ENCODE measurements around the gene ARSI.

The ARSI gene

DNA sequence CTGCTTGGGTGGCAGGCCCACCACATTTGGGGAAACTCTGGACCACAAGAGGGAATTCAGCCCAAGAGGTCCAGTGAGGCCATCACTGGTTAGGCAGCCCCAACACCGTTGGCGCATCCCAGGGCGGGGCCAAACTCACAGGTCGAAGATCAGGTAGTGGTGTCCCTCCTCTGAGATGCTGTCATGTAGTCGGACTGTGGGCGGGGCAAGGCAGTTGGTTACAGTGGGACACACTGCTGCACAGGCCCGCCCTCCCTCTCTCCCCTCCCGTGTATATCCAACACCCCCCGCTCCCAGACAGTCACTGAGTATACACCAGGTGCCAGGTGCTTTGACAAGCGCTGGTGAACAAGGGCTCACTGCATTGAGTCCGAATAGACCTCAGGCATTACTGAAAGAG lies 45.3 kb downstream of the ARSI start:
- no peak for DNase-seq (ENCODE audit: low spot score)
- TF ChIP-seq, protein P1, sequence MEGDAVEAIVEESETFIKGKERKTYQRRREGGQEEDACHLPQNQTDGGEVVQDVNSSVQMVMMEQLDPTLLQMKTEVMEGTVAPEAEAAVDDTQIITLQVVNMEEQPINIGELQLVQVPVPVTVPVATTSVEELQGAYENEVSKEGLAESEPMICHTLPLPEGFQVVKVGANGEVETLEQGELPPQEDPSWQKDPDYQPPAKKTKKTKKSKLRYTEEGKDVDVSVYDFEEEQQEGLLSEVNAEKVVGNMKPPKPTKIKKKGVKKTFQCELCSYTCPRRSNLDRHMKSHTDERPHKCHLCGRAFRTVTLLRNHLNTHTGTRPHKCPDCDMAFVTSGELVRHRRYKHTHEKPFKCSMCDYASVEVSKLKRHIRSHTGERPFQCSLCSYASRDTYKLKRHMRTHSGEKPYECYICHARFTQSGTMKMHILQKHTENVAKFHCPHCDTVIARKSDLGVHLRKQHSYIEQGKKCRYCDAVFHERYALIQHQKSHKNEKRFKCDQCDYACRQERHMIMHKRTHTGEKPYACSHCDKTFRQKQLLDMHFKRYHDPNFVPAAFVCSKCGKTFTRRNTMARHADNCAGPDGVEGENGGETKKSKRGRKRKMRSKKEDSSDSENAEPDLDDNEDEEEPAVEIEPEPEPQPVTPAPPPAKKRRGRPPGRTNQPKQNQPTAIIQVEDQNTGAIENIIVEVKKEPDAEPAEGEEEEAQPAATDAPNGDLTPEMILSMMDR (IDR thresholded peaks at IDR 0.05; ENCODE audit: extremely low read depth, missing control alignments) = no peak

DNA sequence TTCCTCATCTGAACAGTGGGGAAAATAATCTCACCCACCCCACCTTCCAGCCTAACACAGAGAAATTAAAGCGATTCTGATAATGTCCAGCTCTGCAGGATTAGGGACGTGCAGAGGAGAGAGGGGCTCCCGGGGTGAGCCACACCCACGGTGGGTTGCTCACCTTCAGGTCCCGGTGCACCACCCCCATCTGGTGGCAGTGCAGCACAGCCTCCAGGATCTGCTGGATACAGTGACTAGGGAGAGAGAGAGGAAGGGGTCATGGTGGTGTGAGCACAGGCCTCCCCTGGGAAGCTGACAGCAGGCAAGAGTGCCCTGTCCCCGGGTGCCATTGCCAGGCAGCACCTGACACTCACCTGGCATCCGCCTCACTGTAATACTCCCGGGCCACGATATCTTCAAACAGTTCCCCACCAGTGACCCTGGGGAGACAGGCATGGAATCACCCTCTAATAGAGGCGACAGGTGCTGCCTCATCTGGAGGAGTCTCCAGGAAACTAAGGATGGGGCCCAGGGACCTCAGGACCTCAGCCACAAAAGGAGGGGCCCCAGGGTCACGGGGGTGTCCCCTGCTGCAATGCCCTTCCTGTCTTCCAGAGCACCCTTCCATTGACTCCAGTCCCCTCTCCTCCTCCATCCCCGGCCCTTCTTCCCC lies 46.2 kb downstream of the ARSI start:
- TF ChIP-seq, protein P1 (IDR thresholded peaks at IDR 0.05; ENCODE audit: extremely low read depth, missing control alignments) = no peak
- no peak for DNase-seq (ENCODE audit: low spot score)

DNA sequence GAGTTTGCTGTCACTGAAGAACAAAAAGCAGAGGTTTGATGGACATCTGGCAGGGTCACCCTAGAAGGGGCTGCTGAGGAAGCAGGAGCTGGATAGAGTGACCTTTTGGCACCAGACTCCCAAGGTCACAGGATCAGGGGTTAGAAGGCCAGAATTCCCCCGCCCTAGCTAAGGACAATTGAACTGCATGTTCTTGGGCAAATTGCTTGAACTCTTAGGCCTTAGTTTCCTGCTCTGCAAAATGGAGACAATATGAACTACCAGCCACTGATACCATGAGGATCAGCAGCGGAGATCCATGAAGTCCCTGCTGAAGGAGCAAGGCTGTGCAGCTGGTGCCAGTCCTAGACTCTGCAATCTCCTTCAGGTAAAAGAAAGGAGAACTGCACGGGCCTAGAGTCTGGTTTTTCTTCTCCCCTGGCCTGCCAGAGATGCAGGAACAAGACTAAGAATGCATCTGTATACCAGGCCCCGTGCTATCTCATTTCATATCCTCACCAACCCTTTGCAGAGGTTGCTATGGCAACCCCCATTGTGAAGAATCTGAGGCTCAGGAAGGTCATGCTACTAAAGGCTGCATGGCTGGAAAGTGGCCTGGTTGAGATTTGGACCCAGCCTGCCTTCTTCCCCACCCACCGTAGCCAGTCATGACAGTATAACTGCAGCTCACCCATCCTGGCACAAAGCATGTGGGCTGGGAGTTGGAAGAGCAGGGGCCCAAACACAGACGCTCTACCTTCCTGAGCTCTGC lies 46.9 kb downstream of the ARSI start:
- no peak for DNase-seq (ENCODE audit: low spot score)
- TF ChIP-seq, protein P1 (IDR thresholded peaks at IDR 0.05; ENCODE audit: extremely low read depth, missing control alignments) = no peak

DNA sequence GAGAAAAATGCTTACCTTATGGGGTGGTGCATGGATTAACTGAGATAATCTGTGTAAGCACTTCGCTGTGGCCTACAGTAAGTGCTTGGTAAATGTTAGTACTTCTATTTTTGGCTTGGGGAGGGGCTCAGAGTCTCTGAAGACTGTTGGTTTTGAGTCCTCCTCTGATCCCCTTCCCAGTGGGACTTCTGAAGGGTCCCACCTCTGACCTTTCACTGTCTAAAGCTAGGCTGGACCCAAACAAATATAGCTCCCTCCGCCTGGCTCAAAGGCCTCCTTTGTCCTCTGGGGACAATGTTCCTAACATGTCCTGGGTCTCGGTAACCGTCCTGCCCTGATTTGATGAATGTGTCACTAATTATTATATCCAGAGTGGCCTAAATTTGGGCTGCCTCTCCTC lies 47.9 kb downstream of the ARSI start:
- TF ChIP-seq, protein P1 (IDR thresholded peaks at IDR 0.05; ENCODE audit: extremely low read depth, missing control alignments) = no peak
- no peak for DNase-seq (ENCODE audit: low spot score)

DNA sequence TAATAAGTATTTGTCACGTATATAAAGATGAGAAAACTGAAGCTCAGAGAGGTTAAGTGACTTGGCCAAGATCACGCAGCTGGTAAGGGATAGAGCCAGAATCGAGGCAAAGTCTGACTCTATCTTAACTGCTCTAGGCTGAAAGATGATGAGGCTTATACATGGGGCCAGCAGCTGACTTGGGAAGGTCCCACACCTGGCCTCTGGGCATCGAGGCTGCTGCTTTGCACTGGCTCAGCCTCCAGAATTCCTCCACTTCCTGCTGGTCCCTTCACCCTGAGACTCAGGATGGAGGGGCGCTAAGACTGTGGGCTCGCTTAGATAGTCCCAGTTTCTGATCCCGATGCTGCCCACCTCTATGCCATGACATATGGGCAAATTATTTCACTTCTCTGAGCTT lies 48.3 kb downstream of the ARSI start:
- TF ChIP-seq, protein P1 (IDR thresholded peaks at IDR 0.05; ENCODE audit: extremely low read depth, missing control alignments) = no peak
- DNase-seq (ENCODE audit: low spot score) = no peak

DNA sequence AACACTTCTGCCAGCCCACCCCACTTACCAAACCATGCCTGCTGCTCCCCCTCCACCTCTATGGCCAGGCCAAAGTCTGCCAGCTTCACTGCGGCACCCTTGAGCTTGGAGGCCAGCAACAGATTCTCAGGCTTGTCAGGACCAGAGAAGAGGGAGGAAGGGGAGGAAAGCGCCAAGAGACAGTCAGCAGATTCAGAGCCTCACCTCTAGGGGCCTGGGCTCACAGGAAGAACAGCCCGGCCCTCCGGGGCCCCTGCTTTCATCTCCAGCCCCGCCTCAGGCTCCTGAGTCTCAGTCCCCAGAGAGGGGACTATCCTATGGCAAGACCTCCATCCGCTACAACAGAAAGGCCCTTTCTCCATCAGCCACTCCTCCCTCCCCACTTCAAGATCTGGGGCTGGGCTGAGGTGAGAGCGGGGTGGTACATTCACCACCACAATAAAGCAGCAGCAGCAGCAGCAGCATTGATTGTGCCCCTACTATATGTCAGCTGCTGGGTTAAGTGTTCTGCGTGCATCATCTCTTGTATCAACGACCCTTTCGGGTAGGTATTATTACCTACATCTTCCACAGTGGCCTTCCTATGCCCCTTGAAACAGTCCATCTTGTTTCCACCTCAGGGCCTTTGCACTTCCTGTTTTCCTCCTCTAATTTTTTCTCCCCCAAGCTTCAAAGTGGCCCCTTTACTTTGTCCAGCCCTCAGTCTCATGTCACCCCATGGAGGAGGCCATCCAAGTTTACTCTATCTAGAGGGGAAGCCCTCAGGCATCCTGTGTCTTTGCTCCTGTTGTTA lies 49.1 kb downstream of the ARSI start:
- DNase-seq (ENCODE audit: low spot score) = no peak
- TF ChIP-seq, protein P1 (IDR thresholded peaks at IDR 0.05; ENCODE audit: extremely low read depth, missing control alignments) = no peak

DNA sequence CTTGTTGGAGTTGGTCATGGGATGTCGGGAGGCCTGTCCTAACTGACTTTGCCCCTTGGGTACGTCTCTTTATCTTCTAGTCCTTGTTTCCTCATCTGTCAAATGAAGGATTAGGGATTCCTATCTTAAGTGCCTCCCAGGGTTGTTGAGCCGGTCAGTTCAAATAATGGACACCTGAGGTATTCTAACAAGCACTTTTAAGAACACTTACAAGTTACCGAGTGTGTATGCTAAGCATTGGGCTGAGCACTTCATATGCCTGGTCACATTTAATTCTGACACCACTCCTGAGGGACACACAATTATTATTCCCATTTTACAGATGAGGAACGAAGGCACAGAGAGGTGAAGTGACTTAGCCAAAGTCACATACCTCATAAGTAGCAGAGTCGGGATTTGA lies 50.2 kb downstream of the ARSI start:
- no peak for DNase-seq (ENCODE audit: low spot score)
- TF ChIP-seq, protein P1 (IDR thresholded peaks at IDR 0.05; ENCODE audit: extremely low read depth, missing control alignments) = no peak

Data from GM20000 (cell line).